ENCODE data around the gene EML5. TPM values are rescaled to one million over a fixed set of nuclear protein-coding genes. Genes with fewer than 3 reads are reported as not detected.
A peak's percentile ranks its signal among the peaks of the same experiment; 100 is the strongest.

Gene EML5
- total RNA-seq, 1 donor from 2014 or later: 0.49 TPM

GRCh38 chr14:88621100-88621499 lies 171.7 kb downstream of the EML5 start:
- Histone ChIP-seq H3K27ac (no peak overlapping the region), H3K4me1 (no peaks in the 10 kb centered on the region), H3K9me3 (no peaks in the 10 kb centered on the region), H3K36me3 (no peaks in the 10 kb centered on the region), H3K4me3 (no peak overlapping the region), H3K27me3 (no peaks in the 10 kb centered on the region)
- intact Hi-C loops (cut with DNase I): no loop called here
- TF ChIP-seq, protein P1, sequence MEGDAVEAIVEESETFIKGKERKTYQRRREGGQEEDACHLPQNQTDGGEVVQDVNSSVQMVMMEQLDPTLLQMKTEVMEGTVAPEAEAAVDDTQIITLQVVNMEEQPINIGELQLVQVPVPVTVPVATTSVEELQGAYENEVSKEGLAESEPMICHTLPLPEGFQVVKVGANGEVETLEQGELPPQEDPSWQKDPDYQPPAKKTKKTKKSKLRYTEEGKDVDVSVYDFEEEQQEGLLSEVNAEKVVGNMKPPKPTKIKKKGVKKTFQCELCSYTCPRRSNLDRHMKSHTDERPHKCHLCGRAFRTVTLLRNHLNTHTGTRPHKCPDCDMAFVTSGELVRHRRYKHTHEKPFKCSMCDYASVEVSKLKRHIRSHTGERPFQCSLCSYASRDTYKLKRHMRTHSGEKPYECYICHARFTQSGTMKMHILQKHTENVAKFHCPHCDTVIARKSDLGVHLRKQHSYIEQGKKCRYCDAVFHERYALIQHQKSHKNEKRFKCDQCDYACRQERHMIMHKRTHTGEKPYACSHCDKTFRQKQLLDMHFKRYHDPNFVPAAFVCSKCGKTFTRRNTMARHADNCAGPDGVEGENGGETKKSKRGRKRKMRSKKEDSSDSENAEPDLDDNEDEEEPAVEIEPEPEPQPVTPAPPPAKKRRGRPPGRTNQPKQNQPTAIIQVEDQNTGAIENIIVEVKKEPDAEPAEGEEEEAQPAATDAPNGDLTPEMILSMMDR (IDR thresholded peaks at IDR 0.05): no peak
- DNase-seq (ENCODE audit: extremely low spot score in 2 of 2): no peak

GRCh38 chr14:88618476-88618875 lies 174.3 kb downstream of the EML5 start:
- intact Hi-C loops (cut with DNase I): no loop called here
- no peaks in the 10 kb centered on the region for H3K36me3 ChIP-seq
- TF ChIP-seq POLR2AphosphoS5 (IDR thresholded peaks at IDR 0.05; ENCODE audit: insufficient read depth in 1 of 2, low read depth in 1 of 2): no peak
- no peak for TF ChIP-seq POLR2A (IDR thresholded peaks at IDR 0.05)
- TF ChIP-seq, protein P1 (IDR thresholded peaks at IDR 0.05): no peak
- H3K27ac ChIP-seq: no peak overlapping the region
- H3K4me3 ChIP-seq: no peak overlapping the region
- no peaks in the 10 kb centered on the region for H3K9me3 ChIP-seq
- no peak for DNase-seq (ENCODE audit: extremely low spot score in 2 of 2)
- H3K27me3 ChIP-seq: no peaks in the 10 kb centered on the region
- peaks cover 11% of the 10 kb centered on the region for H3K4me1 ChIP-seq

DNA sequence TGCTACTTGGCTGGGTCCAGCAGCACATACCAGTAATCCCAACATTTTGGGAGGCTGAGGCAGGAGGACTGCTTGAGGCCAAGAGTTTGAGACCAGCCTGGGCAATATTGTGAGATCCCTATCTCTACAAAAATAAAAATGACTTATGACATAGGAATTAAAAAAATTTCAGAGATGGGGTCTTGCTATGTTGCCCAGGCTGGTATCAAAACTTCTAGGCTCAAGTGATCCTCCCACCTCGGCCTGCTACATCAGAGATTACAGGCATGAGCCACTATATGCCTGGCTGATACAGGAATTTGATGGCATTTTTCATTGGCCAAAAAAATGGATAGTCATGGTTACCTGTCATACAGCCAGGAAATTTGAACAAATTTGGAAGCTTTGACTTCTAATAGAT lies 175.3 kb downstream of the EML5 start:
- H3K27me3 ChIP-seq: no peaks in the 10 kb centered on the region

DNA sequence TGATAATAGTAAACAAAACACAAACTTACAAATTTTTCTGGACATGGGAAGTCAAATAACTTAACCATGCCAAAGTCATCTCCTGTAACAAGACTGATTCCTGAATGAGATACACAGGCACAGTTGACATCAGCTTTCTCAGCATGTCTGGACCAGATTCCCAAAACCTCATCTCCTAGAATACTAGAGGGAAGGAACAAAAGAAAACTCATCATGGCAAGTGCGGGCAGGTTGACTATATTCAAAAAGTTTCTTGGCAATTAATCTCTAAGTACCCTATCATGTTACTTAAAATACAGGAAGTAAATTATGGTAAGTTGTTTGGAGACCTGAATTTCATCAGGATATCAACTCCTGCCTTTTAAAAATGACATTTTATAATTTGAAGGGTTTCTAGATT lies 176.1 kb downstream of the EML5 start:
- intact Hi-C loops (cut with DNase I): no loop called here
- H3K4me1 ChIP-seq: peaks cover 12% of the 10 kb centered on the region

More for the DNA sequence above, 175.3 kb downstream of the EML5 start:
- H3K36me3 ChIP-seq: peaks cover 0 to 3% of the 10 kb centered on the region in 2 donors
- intact Hi-C loops (cut with DNase I): no loop called here
- TF ChIP-seq POLR2A (IDR thresholded peaks at IDR 0.05): no peak
- TF ChIP-seq, protein P1 (IDR thresholded peaks at IDR 0.05): no peak
- no peak for TF ChIP-seq POLR2AphosphoS5 (IDR thresholded peaks at IDR 0.05; ENCODE audit: insufficient read depth in 1 of 2, low read depth in 1 of 2)
- DNase-seq (ENCODE audit: extremely low spot score in 2 of 2): no peak
- H3K27ac ChIP-seq: no peak overlapping the region
- no peaks in the 10 kb centered on the region for H3K9me3 ChIP-seq
- no peak overlapping the region for H3K4me3 ChIP-seq
- H3K4me1 ChIP-seq: peaks cover 12% of the 10 kb centered on the region

DNA sequence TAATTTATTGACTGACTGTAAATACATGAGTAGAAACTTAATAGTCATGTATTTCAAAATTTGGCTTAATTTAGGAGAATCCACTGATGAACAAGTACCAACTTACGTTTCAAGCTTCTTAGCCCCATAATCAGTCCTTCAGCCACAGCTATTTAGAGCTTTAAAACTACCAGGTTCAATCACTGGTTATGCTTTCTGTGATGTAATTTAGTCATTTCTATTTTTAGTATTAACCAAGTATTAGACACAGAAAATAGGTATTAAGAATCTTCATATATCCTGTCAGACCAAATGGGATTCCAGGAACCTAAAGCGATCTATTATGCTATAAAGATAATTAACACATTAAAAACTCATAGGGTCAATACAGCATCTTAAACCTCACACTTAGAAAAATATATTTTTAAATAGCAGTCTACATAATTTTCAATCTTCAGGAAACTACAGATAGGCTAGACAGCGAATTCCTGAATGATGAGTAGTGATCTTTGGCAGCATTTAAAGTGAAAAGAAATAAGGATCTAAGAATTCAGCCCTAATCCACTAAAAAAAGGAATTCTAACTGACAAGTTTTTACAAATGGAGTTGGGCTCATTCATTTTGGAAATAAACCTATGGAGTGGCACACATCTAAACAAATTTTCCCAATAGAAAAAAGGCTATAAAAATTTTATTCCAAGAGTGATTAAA lies 178.4 kb downstream of the EML5 start:
- Histone ChIP-seq H3K4me3 (no peak overlapping the region), H3K27ac (no peak overlapping the region), H3K4me1 (peaks cover 12% of the 10 kb centered on the region), H3K27me3 (no peaks in the 10 kb centered on the region), H3K36me3 (peaks cover 0 to 34% of the 10 kb centered on the region in 2 donors), H3K9me3 (no peaks in the 10 kb centered on the region)
- TF ChIP-seq, protein P1 (IDR thresholded peaks at IDR 0.05): no peak
- TF ChIP-seq POLR2A (IDR thresholded peaks at IDR 0.05): no peak
- TF ChIP-seq POLR2AphosphoS5 (IDR thresholded peaks at IDR 0.05; ENCODE audit: insufficient read depth in 1 of 2, low read depth in 1 of 2): no peak
- DNase-seq (ENCODE audit: extremely low spot score in 2 of 2): no peak
- intact Hi-C loops (cut with DNase I): no loop called here

More for the DNA sequence above, 176.1 kb downstream of the EML5 start:
- no peak overlapping the region for H3K27ac ChIP-seq
- TF ChIP-seq POLR2AphosphoS5 (IDR thresholded peaks at IDR 0.05; ENCODE audit: insufficient read depth in 1 of 2, low read depth in 1 of 2): peak in 1 of 2 donors; percentile 42
- no peak for TF ChIP-seq POLR2A (IDR thresholded peaks at IDR 0.05)
- TF ChIP-seq, protein P1 (IDR thresholded peaks at IDR 0.05): no peak
- H3K27me3 ChIP-seq: no peaks in the 10 kb centered on the region
- H3K4me3 ChIP-seq: no peak overlapping the region
- no peaks in the 10 kb centered on the region for H3K9me3 ChIP-seq
- H3K36me3 ChIP-seq: peaks cover 0 to 10% of the 10 kb centered on the region in 2 donors
- no peak for DNase-seq (ENCODE audit: extremely low spot score in 2 of 2)

Data from vagina (tissue), 2 donors.